NCI-H128 (cell line): ENCODE measurements around the gene TOMM40L.
"Not testable (repeated sequence)": the region's sequence is repeated elsewhere in the genome, so short reads cannot be mapped to it uniquely, and the experiment has no call there.

Experiments
- DNase-seq: peaks from one replicate; lab custom pipeline; 2025; ENCODE audit not compliant: unreplicated experiment; lab: John Stamatoyannopoulos, UW

The TOMM40L gene

GRCh38 chr1:161251579-161251978 is 25.7 kb downstream of the TOMM40L start:
- no peak for DNase-seq

GRCh38 chr1:161255302-161255701 is 29.4 kb downstream of the TOMM40L start:
- DNase-seq = not testable (repeated sequence)

GRCh38 chr1:161255955-161256520 is 30.2 kb downstream of the TOMM40L start:
- DNase-seq = not testable (repeated sequence)

GRCh38 chr1:161257109-161257508 is 31.2 kb downstream of the TOMM40L start:
- not testable (repeated sequence) for DNase-seq

- DNase-seq = peak; percentile 20
Observed at GRCh38 chr1:161258439-161259344, 32.8 kb downstream of the TOMM40L start, which contains the start of gene PCP4L1. Gene PCP4L1, plus strand, starts transcription at chr1:161258745. Its CDS starts 230 bp downstream, at chr1:161258975.

- DNase-seq = no peak
Observed at GRCh38 chr1:161259345-161259702, 33.5 kb downstream of the TOMM40L start.

GRCh38 chr1:161259765-161260164 is 33.9 kb downstream of the TOMM40L start:
- DNase-seq = no peak

- no peak for DNase-seq
Observed at GRCh38 chr1:161260376-161261260, 34.8 kb downstream of the TOMM40L start.

GRCh38 chr1:161261261-161262235 is 35.7 kb downstream of the TOMM40L start:
- no peak for DNase-seq

GRCh38 chr1:161265305-161265704 is 39.4 kb downstream of the TOMM40L start:
- no peak for DNase-seq

GRCh38 chr1:161266202-161266601 is 40.3 kb downstream of the TOMM40L start:
- DNase-seq = no peak

- DNase-seq = no peak
Observed at GRCh38 chr1:161266836-161267235, 41.0 kb downstream of the TOMM40L start.

GRCh38 chr1:161267321-161267720 is 41.5 kb downstream of the TOMM40L start:
- DNase-seq = no peak

- DNase-seq = no peak
Observed at GRCh38 chr1:161273402-161273801, 47.5 kb downstream of the TOMM40L start.

- DNase-seq = no peak
Observed at GRCh38 chr1:161274874-161275273, 49.0 kb downstream of the TOMM40L start.
